RWPE1 (cell line): ENCODE results near the gene PPP2R1A.
A peak's percentile ranks its signal among the peaks of the same experiment; 100 is the strongest.

Experiments used
- CTCF ChIA-PET: fragments of 350-600 bp; sonication (Branson Sonifier 250); formaldehyde crosslinking; extraction: SDS; loops from one replicate; lab custom pipeline; 2021; lab: Yijun Ruan, JAX
- POLR2A ChIA-PET: fragments of 400-600 bp; formaldehyde crosslinking; extraction: SDS; loops from one replicate; lab custom pipeline; 2020; ENCODE audit warnings: antibody characterized with exemption; ENCODE audit not compliant: low non-redundant PET; lab: Yijun Ruan, JAX
- DNase-seq: peaks from one replicate; pipeline ENCODE4 v3.0.0; 2012; ENCODE audit warnings: low spot score
- H3K27ac ChIP-seq: fragments of 450-650 bp; 2 replicates; pipeline ENCODE4 v1.5.1; 2017
- CTCF ChIP-seq: fragments of 450-650 bp; conservative IDR thresholded peaks from 2 replicates; pipeline ENCODE4 v1.5.1; 2017; ENCODE audit warnings: low read depth, mild to moderate bottlenecking

Gene PPP2R1A

GRCh38 chr19:52170863-52171320, 19.0 kb upstream of the PPP2R1A start:
- ChIA-PET POLR2A (no interaction called here), CTCF (no interaction called here)
- peak overlapping the region; percentile 83 for H3K27ac ChIP-seq
- peak; percentile 4 for DNase-seq
- TF ChIP-seq CTCF: no peak

GRCh38 chr19:52171321-52172169, 18.3 kb upstream of the PPP2R1A start, which contains the start of gene ZNF836:
Gene ZNF836 (minus strand): TSS chr19:52171621. CDS start chr19:52168072, 3,549 bp downstream.
- no peak for TF ChIP-seq CTCF
- peak; percentile 87 for DNase-seq
- H3K27ac ChIP-seq: peak within 1 kb of the TSS; percentile 83
- ChIA-PET CTCF (no interaction called here), POLR2A (no interaction called here)

- ChIA-PET CTCF (interaction anchor here (0.6 kb wide), 1 partner anchor 63 kb away, joined by 3 read pairs; no protein-coding TSS in a partner anchor), POLR2A (no interaction called here)
- H3K27ac ChIP-seq: no peak overlapping the region
- DNase-seq: no peak
- no peak for TF ChIP-seq CTCF
These were observed 17.5 kb upstream of the PPP2R1A start for GRCh38 chr19:52172347-52172746.

GRCh38 chr19:52176574-52176973, 13.3 kb upstream of the PPP2R1A start:
- POLR2A ChIA-PET: no interaction called here

GRCh38 chr19:52187407-52187806, 2.4 kb upstream of the PPP2R1A start:
- peak overlapping the region; percentile 95; the same call in 1 of the 2 replicates for H3K27ac ChIP-seq
- no peak for DNase-seq
- ChIA-PET POLR2A (no interaction called here), CTCF (no interaction called here)
- no peak for TF ChIP-seq CTCF

More at GRCh38 chr19:52176574-52176973, 13.3 kb upstream of the PPP2R1A start:
- CTCF ChIA-PET: interaction anchor here (0.6 kb wide), 1 partner anchor 26 kb away, joined by 5 read pairs; no protein-coding TSS in a partner anchor
- TF ChIP-seq CTCF: no peak
- no peak overlapping the region for H3K27ac ChIP-seq
- no peak for DNase-seq

GRCh38 chr19:52188822-52189734, 774 bp upstream of the PPP2R1A start:
- no peak for TF ChIP-seq CTCF
- H3K27ac ChIP-seq: peak overlapping the region; percentile 95
- POLR2A ChIA-PET: interaction anchor here (0.6 to 1.2 kb wide), 7 partner anchors 11 to 825 kb away, joined by 3 to 6 read pairs (median 4); no protein-coding TSS in a partner anchor
- CTCF ChIA-PET: no interaction called here
- no peak for DNase-seq
